Measurements from ENCODE around the gene RIPK3. TPM values are rescaled to one million over a fixed set of nuclear protein-coding genes. Genes with fewer than 3 reads are reported as not detected.

The RIPK3 gene
- total and polyA plus RNA-seq, 2 of the 8 experiments (the other 6 are each of a cell fraction or from before 2014, with no cell fraction given), result 0.24 to 0.39 TPM

DNA sequence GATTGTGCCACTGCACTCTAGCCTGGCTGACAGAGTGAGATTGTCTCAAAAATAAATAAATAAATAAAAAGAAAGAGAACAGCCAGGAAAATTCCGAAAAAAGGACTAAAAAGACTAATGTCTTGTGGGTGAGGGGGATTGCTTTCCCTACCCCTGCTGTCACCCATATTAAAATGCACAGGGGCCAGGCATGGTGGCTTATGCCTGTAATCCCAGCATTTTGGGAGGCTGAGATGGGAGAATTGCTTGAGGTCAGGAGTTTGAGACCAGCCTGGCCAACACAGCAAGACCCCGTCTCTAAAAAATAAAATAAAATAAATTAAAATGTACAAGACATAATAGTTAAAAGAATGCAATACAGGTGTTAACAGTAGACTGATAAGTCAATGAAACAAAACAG is 46.3 kb downstream of the RIPK3 start:
- CTCF ChIA-PET (ENCODE audit: partially characterized antibody), result interaction anchor here (1.0 to 5.5 kb wide), 7 partner anchors 12 to 51 kb away, joined by 3 to 51 read pairs (median 35); partner anchors contain the start of genes CIDEB, RABGGTA and TINF2
- DNase-seq (ENCODE audit: low read depth in 1 of 2, low spot score in 2 of 2), result no peak

More for the DNA sequence above, 46.3 kb downstream of the RIPK3 start:
- H2BK15ac ChIP-seq (ENCODE audit: low read length), result no peak overlapping the region
- H3K27me3 ChIP-seq (replicated peaks in 1 of 4; ENCODE audit: control insufficient read depth in 3 of 4, extremely low read depth in 1 of 4, insufficient read depth in 3 of 4, low read length in 3 of 4), result no peaks in the 10 kb centered on the region
- H3K36me3 ChIP-seq (ENCODE audit: control insufficient read depth in 2 of 4, insufficient read depth in 4 of 4, low read length in 3 of 4), result peaks cover 2 to 12% (median 7%) of the 10 kb centered on the region in 4 experiments; a peak in 4 of 8 replicates
- H3K18ac ChIP-seq (ENCODE audit: extremely low read depth, low read length), result no peak overlapping the region
- H3K23me2 ChIP-seq (ENCODE audit: low read depth, low read length), result no peaks in the 10 kb centered on the region
- H3K23ac ChIP-seq (ENCODE audit: insufficient read length), result no peak overlapping the region
- H3K14ac ChIP-seq (ENCODE audit: insufficient read length), result no peak overlapping the region
- no peaks in the 10 kb centered on the region for H3K4me1 ChIP-seq (replicated peaks in 1 of 4; ENCODE audit: control insufficient read depth in 3 of 4, insufficient read depth in 4 of 4, low read length in 3 of 4)
- no peaks in the 10 kb centered on the region for H3K79me1 ChIP-seq (ENCODE audit: low read depth, low read length)
- POLR2A ChIA-PET (ENCODE audit: partially characterized antibody), result interaction anchor here (0.8 to 2.1 kb wide), 5 partner anchors 8 to 31 kb away, joined by 3 to 13 read pairs (median 6); no protein-coding TSS in a partner anchor
- H3K79me2 ChIP-seq (ENCODE audit: control insufficient read depth in 1 of 2, insufficient read depth in 2 of 2, low read length in 2 of 2), result no peaks in the 10 kb centered on the region
- H4K5ac ChIP-seq (ENCODE audit: insufficient read length, low read depth, low read length), result no peak overlapping the region
- no peak overlapping the region for H2BK5ac ChIP-seq (ENCODE audit: low read depth, low read length)
- H4K20me1 ChIP-seq (replicated peaks in 1 of 2; ENCODE audit: control insufficient read depth in 1 of 2, insufficient read depth in 2 of 2, low read length in 2 of 2), result peaks cover 2 to 4% of the 10 kb centered on the region in 2 experiments
- no peak overlapping the region for H3K4ac ChIP-seq (replicated peaks; ENCODE audit: insufficient read length, low read depth, low read length)
- no peak overlapping the region for H2BK20ac ChIP-seq (ENCODE audit: low read length)
- H3K9ac ChIP-seq (replicated peaks in 1 of 4; ENCODE audit: extremely low read depth in 1 of 4, low read depth in 3 of 4, low read length in 3 of 4), result no peak overlapping the region
- no peak overlapping the region for H4K91ac ChIP-seq (replicated peaks; ENCODE audit: insufficient read length, low read length)
- no peak overlapping the region for H2AFZ ChIP-seq (ENCODE audit: low read length)
- no peaks in the 10 kb centered on the region for H3K9me3 ChIP-seq (ENCODE audit: insufficient read depth in 2 of 2, low read depth in 1 of 2, low read length in 1 of 2)
- H3K4me2 ChIP-seq (ENCODE audit: insufficient read depth in 1 of 2, low read depth in 2 of 2, low read length in 2 of 2), result no peak overlapping the region
- H3K4me3 ChIP-seq (ENCODE audit: extremely low read depth in 1 of 4, insufficient read depth in 2 of 4, low read depth in 3 of 4, low read length in 4 of 4), result no peak overlapping the region
- H3K27ac ChIP-seq (ENCODE audit: low read depth, low read length), result no peak overlapping the region
- no peak for TF ChIP-seq YY1 (IDR thresholded peaks at IDR 0.05; ENCODE audit: low read depth, low read length)
- TF ChIP-seq SP4 (IDR thresholded peaks at IDR 0.05; ENCODE audit: low read length), result no peak
- no peak for TF ChIP-seq NANOG (IDR thresholded peaks at IDR 0.05; ENCODE audit: insufficient read depth, low read depth, low read length, poor library complexity, severe bottlenecking)
- WGBS, 2 experiments (ENCODE audit: extremely low coverage in 1 of 2, insufficient coverage in 1 of 2, insufficient read length in 1 of 2, insufficient replicate concordance in 2 of 2, low coverage in 1 of 2, low lambda C conversion rate in 2 of 2, missing lambda C conversion rate in 1 of 2), result 90% methylated on average over 2 of the region's 2 CpGs; no CpG with 5 or more reads in 1 of the 2 experiments
- no peak overlapping the region for H2BK120ac ChIP-seq (replicated peaks; ENCODE audit: low read depth, low read length)
- no peak overlapping the region for H4K8ac ChIP-seq (ENCODE audit: extremely low read depth, insufficient read depth, low read length)
- no peak overlapping the region for H3K56ac ChIP-seq (replicated peaks; ENCODE audit: insufficient read length, low read depth, low read length)
- H2BK12ac ChIP-seq (ENCODE audit: low read depth, low read length), result no peak overlapping the region
- H2AK5ac ChIP-seq (ENCODE audit: low read depth, low read length), result no peak overlapping the region
- no peak for FAIRE-seq
